GM12878 (cell line): ENCODE data around the gene ZIC1. TPM values are rescaled to one million over a fixed set of nuclear protein-coding genes. Genes with fewer than 3 reads are reported as not detected.

Experiments used
- ATAC-seq: fragments of 200-7000 bp; cut with Tn5 transposase; 3 replicates; pipeline ENCODE4 v1.9.1; 2020; ENCODE audit warnings: mild to moderate bottlenecking, moderate library complexity
- BruUV-seq: library from RNA; stranded (reverse); fragments of 400-500 nt; replicated peaks from 2 replicates; lab custom pipeline; 2021; lab: Mats Ljungman, UMichigan
- CTCF ChIA-PET: fragments of 300-600 bp; sonication (Branson Sonifier 250); formaldehyde crosslinking; extraction: SDS; loops from one replicate; lab custom pipeline; 2021; ENCODE audit warnings: inconsistent platforms; lab: Yijun Ruan, JAX
- POLR2A ChIA-PET: fragments of 350-600 bp; formaldehyde crosslinking; extraction: SDS; loops from one replicate; lab custom pipeline; 2021; ENCODE audit warnings: inconsistent platforms; lab: Charles Lee
- RAD21 ChIA-PET: fragments of 300-600 bp; sonication (Branson Sonifier 250); formaldehyde crosslinking; loops from one replicate; lab custom pipeline; 2023; ENCODE audit warnings: antibody characterized with exemption; ENCODE audit not compliant: unreplicated experiment; lab: Charles Lee
- SMC1A ChIA-PET: fragments of 300-600 bp; sonication (Branson Sonifier 250); formaldehyde crosslinking; loops from one replicate; lab custom pipeline; 2023; ENCODE audit not compliant: unreplicated experiment, uncharacterized antibody; lab: Charles Lee
- DNase-seq: peaks from one replicate; pipeline ENCODE4 v3.0.0-alpha.2; 2011; ENCODE audit warnings: low read depth, low spot score
- FAIRE-seq: peaks from 3 replicates; lab custom pipeline; 2011; peaks lifted over from hg19 to GRCh38; lab: Jason Lieb, UNC
- H2AFZ ChIP-seq: 2 replicates; pipeline ENCODE4 v1.6.0; 2011; ENCODE audit warnings: low read depth, low read length, control low read depth; ENCODE audit not compliant: control insufficient read depth
- H3K27ac ChIP-seq: 2 replicates; pipeline ENCODE4 v1.5.1; 2011; ENCODE audit warnings: control low read depth; ENCODE audit not compliant: control insufficient read depth, insufficient read depth
- H3K27me3 ChIP-seq, 2 experiments: replicated peaks in 1 of 2; 2 replicates each; pipeline versions ENCODE4 v1.6.0 to v1.6.1; 2011; ENCODE audit warnings: low read length in 1 of 2; ENCODE audit not compliant: control insufficient read depth in 2 of 2, insufficient read depth in 2 of 2
- H3K36me3 ChIP-seq, 2 experiments: 2 replicates each; pipeline ENCODE4 v1.5.1; 2011; ENCODE audit warnings: low read length in 1 of 2; ENCODE audit not compliant: control insufficient read depth in 2 of 2, insufficient read depth in 2 of 2
- H3K4me1 ChIP-seq: 2 replicates; pipeline ENCODE4 v1.6.1; 2011; ENCODE audit warnings: mild to moderate bottlenecking, low read length, moderate library complexity, mixed read lengths; ENCODE audit not compliant: control insufficient read depth, insufficient read depth
- H3K4me2 ChIP-seq: 2 replicates; pipeline ENCODE4 v1.6.0; 2011; ENCODE audit warnings: control low read depth; ENCODE audit not compliant: control insufficient read depth, insufficient read depth
- H3K4me3 ChIP-seq: fragments of 200-600 bp; sonication (generic); 2 replicates; pipeline ENCODE4 v1.5.1; 2016
- H3K79me2 ChIP-seq: 2 replicates; pipeline ENCODE4 v1.6.0; 2011; ENCODE audit warnings: low read length; ENCODE audit not compliant: control insufficient read depth, insufficient read depth
- H3K9ac ChIP-seq: 2 replicates; pipeline ENCODE4 v1.8.0; 2011; ENCODE audit warnings: low read length, control low read depth, mixed read lengths; ENCODE audit not compliant: control insufficient read depth, insufficient read depth
- H3K9me3 ChIP-seq: replicated peaks from 3 replicates; pipeline ENCODE4 v1.5.1; 2011; ENCODE audit warnings: mild to moderate bottlenecking, low read length; ENCODE audit not compliant: control insufficient read depth, insufficient read depth
- H4K20me1 ChIP-seq: 2 replicates; pipeline ENCODE4 v1.6.0; 2011; ENCODE audit not compliant: control insufficient read depth, insufficient read depth
- ASH2L ChIP-seq: fragments of 300-600, 200-600 bp; sonication (generic); IDR thresholded peaks from 2 replicates; pipeline ENCODE4 v1.6.1; 2017; ENCODE audit warnings: low read depth, mild to moderate bottlenecking, borderline replicate concordance
- NFXL1 ChIP-seq: fragments of 450-650 bp; IDR thresholded peaks from 2 replicates; pipeline ENCODE4 v1.6.1; 2017; ENCODE audit warnings: antibody characterized with exemption, mild to moderate bottlenecking, borderline replicate concordance
- PML ChIP-seq: IDR thresholded peaks from 2 replicates; pipeline ENCODE4 v1.6.1; 2012; ENCODE audit warnings: low read length, inconsistent platforms
- POLR2A ChIP-seq: IDR thresholded peaks from 2 replicates; pipeline ENCODE4 v1.6.1; 2011; ENCODE audit warnings: low read depth, mild to moderate bottlenecking, low read length
- SPI1 ChIP-seq: IDR thresholded peaks from 2 replicates; pipeline ENCODE4 v1.6.1; 2011; ENCODE audit warnings: low read depth, mild to moderate bottlenecking, low read length, moderate library complexity, borderline replicate concordance; ENCODE audit not compliant: insufficient read depth
- SREBF2 ChIP-seq: IDR thresholded peaks from 2 replicates; pipeline ENCODE4 v1.6.1; 2012; ENCODE audit warnings: mild to moderate bottlenecking, low read length
- SRF ChIP-seq, 2 experiments: IDR thresholded peaks; 2 replicates each; pipeline ENCODE4 v1.6.1; 2011; ENCODE audit warnings: low read depth in 2 of 2, low read length in 2 of 2, mild to moderate bottlenecking in 1 of 2, moderate library complexity in 1 of 2
- SUPT20H ChIP-seq: IDR thresholded peaks from 2 replicates; pipeline ENCODE4 v1.6.1; 2011; ENCODE audit warnings: low read depth, mild to moderate bottlenecking, low read length, moderate library complexity, borderline replicate concordance; ENCODE audit not compliant: control insufficient read depth
- WRNIP1 ChIP-seq: IDR thresholded peaks from 2 replicates; pipeline ENCODE4 v1.6.1; 2011; ENCODE audit warnings: low read depth, low read length, improper control_type of control experiment, borderline replicate concordance
- ZBED1 ChIP-seq: IDR thresholded peaks from 2 replicates; pipeline ENCODE4 v1.6.1; 2016; ENCODE audit warnings: borderline replicate concordance
- ZNF207 ChIP-seq: fragments of 450-650 bp; IDR thresholded peaks from 2 replicates; pipeline ENCODE4 v1.6.1; 2014; ENCODE audit warnings: antibody characterized with exemption, mild to moderate bottlenecking, borderline replicate concordance
- WGBS: methylation state at CpG from one replicate; pipeline ENCODE4 v1.1.6; 2016; ENCODE audit warnings: low lambda C conversion rate; ENCODE audit not compliant: insufficient replicate concordance, insufficient coverage; ENCODE audit errors: missing lambda C conversion rate; 5-methylcytosine and 5-hydroxymethylcytosine counted together
- in situ Hi-C: fragments of 300-500 bp; cut with MboI; formaldehyde crosslinking; loops from 9 replicates; pipeline ENCODE4 v1.14.3; 2018; ENCODE audit warnings: mixed read lengths
- intact Hi-C: fragments of 100-400 bp; cut with micrococcal nuclease; formaldehyde crosslinking; loops from one replicate; pipeline ENCODE4 v1.14.2; 2022; ENCODE audit not compliant: unreplicated experiment
- polyA plus RNA-seq, 11 experiments: library from polyadenylated mRNA; depleted of rRNA in 4 of 11; unstranded in 6 of 11; stranded (reverse) in 5 of 11; fragments of >200 nt; fragmentation: Nextera tagmentation in 4 of 11; fragmentation: Illumina TruSeq in 1 of 11; extraction: Ambion mirVana in 4 of 11; extraction: Trizol in 1 of 11; gene quantifications; 1 replicate in 1 of 11; 2 replicates in 10 of 11; pipeline versions ENCODE4 v1.2.1 to v1.2.3, GENCODE V29; 2011 to 2016; ENCODE audit warnings: inconsistent platforms in 2 of 11, missing spikeins in 2 of 11, low read depth in 1 of 11
- total RNA-seq, 4 experiments: library from RNA; depleted of rRNA in 3 of 4; stranded (reverse); fragments of >200 nt in 3 of 4; fragmentation: Illumina TruSeq in 1 of 4; extraction: Trizol in 1 of 4; gene quantifications; 2 replicates each; pipeline versions ENCODE4 v1.2.1 to v1.2.3, GENCODE V29; 2013 to 2021
- TF ChIP-seq, protein P1 (sequence below): IDR thresholded peaks from 2 replicates; pipeline ENCODE4 v1.6.1; 2012; ENCODE audit warnings: low read depth, low read length, improper control_type of control experiment
- TF ChIP-seq, protein P2 (sequence below): fragments of 450-650 bp; IDR thresholded peaks from 2 replicates; pipeline ENCODE4 v1.6.1; 2017; ENCODE audit warnings: mild to moderate bottlenecking

Gene ZIC1
- total and polyA plus RNA-seq, 10 of the 15 experiments (the other 5 are each of a cell fraction or from before 2014, with no cell fraction given) = not detected

DNA sequence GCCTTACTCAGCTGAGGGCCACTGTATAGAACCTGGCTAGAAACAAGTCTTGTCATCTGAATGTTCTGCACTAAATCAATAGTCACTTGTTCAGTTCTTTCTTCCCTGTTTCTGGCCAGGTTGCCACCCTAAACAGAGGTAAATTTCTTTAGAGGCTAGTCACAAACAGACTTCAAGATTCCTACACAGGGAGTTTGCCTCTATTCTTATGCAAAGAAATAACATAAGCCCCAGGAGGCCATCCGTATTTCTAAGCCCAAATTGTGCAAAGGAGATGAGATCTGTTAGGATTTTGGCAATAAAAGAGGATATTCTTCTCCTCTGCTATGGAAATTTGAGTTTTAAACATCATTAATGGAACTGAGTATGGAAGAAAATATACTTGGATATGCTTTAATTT is 7.7 kb upstream of the ZIC1 start:
- ChIA-PET CTCF (no interaction called here), SMC1A (no interaction called here), POLR2A (no interaction called here), RAD21 (no interaction called here)
- no peak for ATAC-seq
- Histone ChIP-seq H4K20me1 (no peaks in the 10 kb centered on the region), H3K9me3 (no peaks in the 10 kb centered on the region; the same call in 2 of the 3 replicates), H3K27ac (no peak overlapping the region), H3K27me3 (peaks cover 9 to 11% of the 10 kb centered on the region in 2 experiments; a peak in 3 of 4 replicates), H2AFZ (no peak overlapping the region), H3K4me3 (no peak overlapping the region), H3K4me1 (no peaks in the 10 kb centered on the region), H3K79me2 (no peaks in the 10 kb centered on the region), H3K9ac (no peak overlapping the region), H3K36me3 (no peaks in the 10 kb centered on the region), H3K4me2 (no peak overlapping the region)
- intact Hi-C loops = no loop called here
- FAIRE-seq = no peak
- TF ChIP-seq PML (no peak), ZNF207 (no peak), ZBED1 (no peak), POLR2A (no peak), SUPT20H (no peak), ASH2L (no peak), SRF (IDR thresholded peaks at IDR 0.05; ENCODE audit: low read depth in 2 of 2, low read length in 2 of 2) (no peak), NFXL1 (no peak), WRNIP1 (no peak), SREBF2 (no peak), SPI1 (no peak)
- TF ChIP-seq, protein P1, sequence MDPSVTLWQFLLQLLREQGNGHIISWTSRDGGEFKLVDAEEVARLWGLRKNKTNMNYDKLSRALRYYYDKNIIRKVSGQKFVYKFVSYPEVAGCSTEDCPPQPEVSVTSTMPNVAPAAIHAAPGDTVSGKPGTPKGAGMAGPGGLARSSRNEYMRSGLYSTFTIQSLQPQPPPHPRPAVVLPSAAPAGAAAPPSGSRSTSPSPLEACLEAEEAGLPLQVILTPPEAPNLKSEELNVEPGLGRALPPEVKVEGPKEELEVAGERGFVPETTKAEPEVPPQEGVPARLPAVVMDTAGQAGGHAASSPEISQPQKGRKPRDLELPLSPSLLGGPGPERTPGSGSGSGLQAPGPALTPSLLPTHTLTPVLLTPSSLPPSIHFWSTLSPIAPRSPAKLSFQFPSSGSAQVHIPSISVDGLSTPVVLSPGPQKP = no peak
- TF ChIP-seq, protein P2, sequence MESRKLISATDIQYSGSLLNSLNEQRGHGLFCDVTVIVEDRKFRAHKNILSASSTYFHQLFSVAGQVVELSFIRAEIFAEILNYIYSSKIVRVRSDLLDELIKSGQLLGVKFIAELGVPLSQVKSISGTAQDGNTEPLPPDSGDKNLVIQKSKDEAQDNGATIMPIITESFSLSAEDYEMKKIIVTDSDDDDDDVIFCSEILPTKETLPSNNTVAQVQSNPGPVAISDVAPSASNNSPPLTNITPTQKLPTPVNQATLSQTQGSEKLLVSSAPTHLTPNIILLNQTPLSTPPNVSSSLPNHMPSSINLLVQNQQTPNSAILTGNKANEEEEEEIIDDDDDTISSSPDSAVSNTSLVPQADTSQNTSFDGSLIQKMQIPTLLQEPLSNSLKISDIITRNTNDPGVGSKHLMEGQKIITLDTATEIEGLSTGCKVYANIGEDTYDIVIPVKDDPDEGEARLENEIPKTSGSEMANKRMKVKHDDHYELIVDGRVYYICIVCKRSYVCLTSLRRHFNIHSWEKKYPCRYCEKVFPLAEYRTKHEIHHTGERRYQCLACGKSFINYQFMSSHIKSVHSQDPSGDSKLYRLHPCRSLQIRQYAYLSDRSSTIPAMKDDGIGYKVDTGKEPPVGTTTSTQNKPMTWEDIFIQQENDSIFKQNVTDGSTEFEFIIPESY = no peak
- no peak for DNase-seq
- BruUV-seq = no TSS peak
- WGBS = 7% methylated on average over 1 of the region's 1 CpG
- in situ Hi-C loops = no loop called here
